CD4-positive, alpha-beta T cell treated with Interleukin-4 for 4 hours (primary cell): ENCODE results near the gene FNIP2.
A peak's percentile ranks its signal among the peaks of the same experiment; 100 is the strongest.
"Not testable (repeated sequence)": the region's sequence is repeated elsewhere in the genome, so short reads cannot be mapped to it uniquely, and the experiment has no call there.

Experiments used
- DNase-seq: peaks from one replicate; pipeline ENCODE4 v3.0.0-alpha.2; 2020

FNIP2 gene

GRCh38 chr4:158768555-158769174 lies at the start of gene FNIP2:
FNIP2 (plus strand) TSS chr4:158769026; CDS start chr4:158769213, 187 bp downstream.
- peak; percentile 61 for DNase-seq

- no peak for DNase-seq
Observed at GRCh38 chr4:158721680-158722079, 47.1 kb upstream of the FNIP2 start.

GRCh38 chr4:158722291-158722916 lies 46.4 kb upstream of the FNIP2 start:
- DNase-seq, result no peak

- peak; percentile 80 for DNase-seq
Observed at GRCh38 chr4:158722917-158723793, 45.7 kb upstream of the FNIP2 start, which contains the start of gene PPID. PPID (minus strand) TSS chr4:158723396; CDS start chr4:158723288, 108 bp downstream.

GRCh38 chr4:158724637-158725036 lies 44.2 kb upstream of the FNIP2 start:
- DNase-seq, result no peak

GRCh38 chr4:158726633-158727032 lies 42.2 kb upstream of the FNIP2 start:
- no peak for DNase-seq

GRCh38 chr4:158728236-158728635 lies 40.6 kb upstream of the FNIP2 start:
- DNase-seq, result no peak

- peak; percentile 49 for DNase-seq
Observed at GRCh38 chr4:158729716-158730559, 38.9 kb upstream of the FNIP2 start.

- DNase-seq, result no peak
Observed at GRCh38 chr4:158738866-158739265, 30.0 kb upstream of the FNIP2 start.

- no peak for DNase-seq
Observed at GRCh38 chr4:158739600-158739999, 29.2 kb upstream of the FNIP2 start.

- no peak for DNase-seq
Observed at GRCh38 chr4:158741326-158742021, 27.4 kb upstream of the FNIP2 start.

- not testable (repeated sequence) for DNase-seq
Observed at GRCh38 chr4:158746537-158746936, 22.3 kb upstream of the FNIP2 start.

- DNase-seq, result no peak
Observed at GRCh38 chr4:158750379-158750778, 18.4 kb upstream of the FNIP2 start.

- no peak for DNase-seq
Observed at GRCh38 chr4:158754385-158755180, 14.2 kb upstream of the FNIP2 start.

GRCh38 chr4:158755819-158756218 lies 13.0 kb upstream of the FNIP2 start:
- not testable (repeated sequence) for DNase-seq

- no peak for DNase-seq
Observed at GRCh38 chr4:158756588-158756987, 12.2 kb upstream of the FNIP2 start.

- DNase-seq, result no peak
Observed at GRCh38 chr4:158758142-158758541, 10.7 kb upstream of the FNIP2 start.

GRCh38 chr4:158758703-158759102 lies 10.1 kb upstream of the FNIP2 start:
- DNase-seq, result no peak

- not testable (repeated sequence) for DNase-seq
Observed at GRCh38 chr4:158759539-158759938, 9.3 kb upstream of the FNIP2 start.

- no peak for DNase-seq
Observed at GRCh38 chr4:158760866-158761265, 8.0 kb upstream of the FNIP2 start.

- no peak for DNase-seq
Observed at GRCh38 chr4:158762553-158762952, 6.3 kb upstream of the FNIP2 start.
